Suprapubic skin (tissue), 4 donors: Measurements from ENCODE around the gene IP6K1.

ENCODE experiments used
- EP300 ChIP-seq: sonication (generic); formaldehyde crosslinking; IDR thresholded peaks from one replicate; pipeline ENCODE4 v1.6.1; 2017; ENCODE audit warnings: antibody characterized with exemption
- POLR2AphosphoS5 ChIP-seq, 3 donors: sonication (generic); formaldehyde crosslinking; IDR thresholded peaks; one replicate each; pipeline ENCODE4 v1.6.1; 2017; ENCODE audit warnings: antibody characterized with exemption in 3 of 3
- TF ChIP-seq, protein P1 (sequence below), 2 donors: fragments of 200-600 bp in 1 of 2; fragments of 450-650 bp in 1 of 2; sonication (generic) in 1 of 2; IDR thresholded peaks; one replicate each; pipeline ENCODE4 v1.5.1; 2016 to 2019; ENCODE audit warnings: antibody characterized with exemption in 2 of 2, mild to moderate bottlenecking in 1 of 2, moderate library complexity in 1 of 2

DNA sequence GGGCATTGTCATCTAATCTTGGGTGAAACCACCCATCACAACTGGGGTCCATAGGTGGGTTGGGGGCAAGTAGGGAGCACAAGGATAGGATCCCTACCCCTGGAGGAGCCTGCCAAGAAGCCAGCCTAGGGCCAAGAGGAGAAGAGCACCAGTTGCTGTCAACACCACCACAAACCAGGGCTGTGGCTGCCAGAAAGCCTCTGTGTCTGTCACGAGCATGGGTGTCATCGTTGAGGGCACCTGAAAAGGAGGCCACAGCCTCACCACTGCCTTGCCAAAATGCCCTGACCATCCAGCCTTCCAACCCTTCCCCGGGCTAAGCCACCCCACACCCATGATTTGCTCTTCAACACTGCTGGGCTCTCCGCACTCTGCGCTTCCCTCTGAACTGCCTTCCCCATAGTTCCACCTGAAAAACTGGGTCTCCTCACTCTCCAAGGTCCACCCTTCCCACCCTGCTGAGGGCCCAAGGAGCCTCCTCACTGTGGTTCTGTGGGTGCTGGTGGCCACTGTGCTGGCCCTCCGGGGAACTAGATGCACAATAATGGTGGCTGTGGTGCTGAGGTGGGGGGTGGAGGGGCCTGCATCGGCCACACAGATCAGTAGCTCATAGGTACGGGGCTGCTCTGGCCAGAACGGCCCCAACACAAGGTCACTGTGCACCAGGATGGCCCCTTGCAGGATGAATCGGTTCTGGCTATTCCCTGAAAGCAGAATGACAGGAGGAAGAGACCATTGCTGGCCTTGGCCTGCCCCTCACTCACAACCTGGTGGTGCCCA, 6.2 kb upstream of the IP6K1 start:
- TF ChIP-seq, protein P1, sequence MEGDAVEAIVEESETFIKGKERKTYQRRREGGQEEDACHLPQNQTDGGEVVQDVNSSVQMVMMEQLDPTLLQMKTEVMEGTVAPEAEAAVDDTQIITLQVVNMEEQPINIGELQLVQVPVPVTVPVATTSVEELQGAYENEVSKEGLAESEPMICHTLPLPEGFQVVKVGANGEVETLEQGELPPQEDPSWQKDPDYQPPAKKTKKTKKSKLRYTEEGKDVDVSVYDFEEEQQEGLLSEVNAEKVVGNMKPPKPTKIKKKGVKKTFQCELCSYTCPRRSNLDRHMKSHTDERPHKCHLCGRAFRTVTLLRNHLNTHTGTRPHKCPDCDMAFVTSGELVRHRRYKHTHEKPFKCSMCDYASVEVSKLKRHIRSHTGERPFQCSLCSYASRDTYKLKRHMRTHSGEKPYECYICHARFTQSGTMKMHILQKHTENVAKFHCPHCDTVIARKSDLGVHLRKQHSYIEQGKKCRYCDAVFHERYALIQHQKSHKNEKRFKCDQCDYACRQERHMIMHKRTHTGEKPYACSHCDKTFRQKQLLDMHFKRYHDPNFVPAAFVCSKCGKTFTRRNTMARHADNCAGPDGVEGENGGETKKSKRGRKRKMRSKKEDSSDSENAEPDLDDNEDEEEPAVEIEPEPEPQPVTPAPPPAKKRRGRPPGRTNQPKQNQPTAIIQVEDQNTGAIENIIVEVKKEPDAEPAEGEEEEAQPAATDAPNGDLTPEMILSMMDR (IDR thresholded peaks at IDR 0.05) = no peak
- TF ChIP-seq EP300 = no peak
- no peak for TF ChIP-seq POLR2AphosphoS5 (IDR thresholded peaks at IDR 0.05)
